Nephron (organoid): ENCODE results near the gene PARP14.
"Not testable (repeated sequence)": the region's sequence is repeated elsewhere in the genome, so short reads cannot be mapped to it uniquely, and the experiment has no call there.

Experiments used
- H3K27ac Mint-ChIP-seq, 3 experiments: 2 replicates each; pipeline ENCODE4 v1.8.0; 2020; ENCODE audit warnings: mixed read lengths in 3 of 3, mild to moderate bottlenecking in 2 of 3, moderate library complexity in 1 of 3
- H3K27me3 Mint-ChIP-seq: 2 replicates; pipeline ENCODE4 v1.8.0; 2021; ENCODE audit warnings: low read depth, mild to moderate bottlenecking, moderate library complexity, mixed read lengths
- H3K36me3 Mint-ChIP-seq: 2 replicates; pipeline ENCODE4 v1.8.0; 2020; ENCODE audit warnings: low read depth, mixed read lengths
- H3K4me1 Mint-ChIP-seq: 2 replicates; pipeline ENCODE4 v1.8.0; 2020; ENCODE audit warnings: mixed read lengths
- H3K4me3 Mint-ChIP-seq, 3 experiments: 2 replicates each; pipeline ENCODE4 v1.8.0; 2020; ENCODE audit warnings: mild to moderate bottlenecking in 3 of 3, mixed read lengths in 3 of 3, moderate library complexity in 2 of 3
- H3K9me3 Mint-ChIP-seq: 2 replicates; pipeline ENCODE4 v1.8.0; 2020; ENCODE audit warnings: mixed read lengths
- CTCF ChIP-seq, 3 experiments: fragments of 200-600 bp; sonication (generic); IDR thresholded peaks; one replicate each; pipeline ENCODE4 v1.5.0; 2021; ENCODE audit warnings: antibody characterized with exemption in 3 of 3; ENCODE audit not compliant: unreplicated experiment in 3 of 3

The PARP14 gene

GRCh38 chr3:122727294-122727693, 46.7 kb downstream of the PARP14 start:
- H3K4me3 Mint-ChIP-seq: no peak overlapping the region
- H3K4me1 Mint-ChIP-seq: no peaks in the 10 kb centered on the region
- H3K27ac Mint-ChIP-seq: no peak overlapping the region
- no peaks in the 10 kb centered on the region for H3K27me3 Mint-ChIP-seq
- no peak for TF ChIP-seq CTCF (IDR thresholded peaks at IDR 0.05; ENCODE audit: unreplicated experiment in 3 of 3)
- H3K9me3 Mint-ChIP-seq: peaks cover 16% of the 10 kb centered on the region
- peaks cover 35% of the 10 kb centered on the region for H3K36me3 Mint-ChIP-seq

GRCh38 chr3:122727766-122728165, 47.1 kb downstream of the PARP14 start:
- Mint-ChIP-seq H3K4me1 (no peaks in the 10 kb centered on the region), H3K36me3 (peaks cover 38% of the 10 kb centered on the region), H3K27ac (no peak overlapping the region), H3K9me3 (peaks cover 21% of the 10 kb centered on the region), H3K27me3 (no peaks in the 10 kb centered on the region), H3K4me3 (no peak overlapping the region)
- TF ChIP-seq CTCF (IDR thresholded peaks at IDR 0.05; ENCODE audit: unreplicated experiment in 3 of 3): no peak

- Mint-ChIP-seq H3K4me1 (no peaks in the 10 kb centered on the region), H3K27me3 (no peaks in the 10 kb centered on the region), H3K27ac (no peak overlapping the region), H3K4me3 (no peak overlapping the region), H3K9me3 (peaks cover 23% of the 10 kb centered on the region), H3K36me3 (peaks cover 42% of the 10 kb centered on the region)
- TF ChIP-seq CTCF (IDR thresholded peaks at IDR 0.05; ENCODE audit: unreplicated experiment in 3 of 3): no peak
These were observed 47.5 kb downstream of the PARP14 start for GRCh38 chr3:122728186-122728585.

GRCh38 chr3:122728756-122729514, 48.3 kb downstream of the PARP14 start:
- Mint-ChIP-seq H3K9me3 (peaks cover 24% of the 10 kb centered on the region), H3K27me3 (no peaks in the 10 kb centered on the region), H3K27ac (no peak overlapping the region), H3K4me3 (no peak overlapping the region), H3K36me3 (peaks cover 44% of the 10 kb centered on the region), H3K4me1 (no peaks in the 10 kb centered on the region)
- TF ChIP-seq CTCF (IDR thresholded peaks at IDR 0.05; ENCODE audit: unreplicated experiment in 3 of 3): no peak

- H3K27me3 Mint-ChIP-seq: no peaks in the 10 kb centered on the region
- no peak overlapping the region for H3K4me3 Mint-ChIP-seq
- peaks cover 52% of the 10 kb centered on the region for H3K36me3 Mint-ChIP-seq
- no peaks in the 10 kb centered on the region for H3K4me1 Mint-ChIP-seq
- H3K27ac Mint-ChIP-seq: no peak overlapping the region
- peaks cover 28% of the 10 kb centered on the region for H3K9me3 Mint-ChIP-seq
- no peak for TF ChIP-seq CTCF (IDR thresholded peaks at IDR 0.05; ENCODE audit: unreplicated experiment in 3 of 3)
These were observed 49.6 kb downstream of the PARP14 start for GRCh38 chr3:122730240-122730639.

GRCh38 chr3:122732682-122733525, 52.3 kb downstream of the PARP14 start:
- Mint-ChIP-seq H3K9me3 (peaks cover 21% of the 10 kb centered on the region), H3K36me3 (peaks cover 41% of the 10 kb centered on the region)
- not testable (repeated sequence) for H3K27ac Mint-ChIP-seq, H3K27me3 Mint-ChIP-seq, H3K4me3 Mint-ChIP-seq, H3K4me1 Mint-ChIP-seq
